Ammon's horn (tissue), 1 donor: ENCODE results near the gene GCG.

Source experiments
- DNase-seq: peaks from one replicate; pipeline ENCODE4 v3.0.0-alpha.2; 2016; ENCODE audit warnings: low spot score

Gene GCG

GRCh38 chr2:162099836-162100235 is 52.2 kb downstream of the GCG start:
- DNase-seq = no peak
